ENCODE results near the gene PBX2.
"Not testable (repeated sequence)": the region's sequence is repeated elsewhere in the genome, so short reads cannot be mapped to it uniquely, and the experiment has no call there.

Gene PBX2

GRCh38 chr6:32190054-32190851 lies at the start of gene PBX2:
TSS of gene PBX2 (minus strand) at chr6:32190202. CDS start at chr6:32189915, 287 bp downstream.
- in situ Hi-C loops (cut with HindIII; ENCODE audit: low sequenced_read_pairs) = no loop called here

- in situ Hi-C loops (cut with HindIII; ENCODE audit: low sequenced_read_pairs) = no loop called here
Measured at GRCh38 chr6:32239462-32239861, 49.5 kb upstream of the PBX2 start.

GRCh38 chr6:32234934-32235333 lies 44.9 kb upstream of the PBX2 start:
- in situ Hi-C loops (cut with HindIII; ENCODE audit: low sequenced_read_pairs) = no loop called here

DNA sequence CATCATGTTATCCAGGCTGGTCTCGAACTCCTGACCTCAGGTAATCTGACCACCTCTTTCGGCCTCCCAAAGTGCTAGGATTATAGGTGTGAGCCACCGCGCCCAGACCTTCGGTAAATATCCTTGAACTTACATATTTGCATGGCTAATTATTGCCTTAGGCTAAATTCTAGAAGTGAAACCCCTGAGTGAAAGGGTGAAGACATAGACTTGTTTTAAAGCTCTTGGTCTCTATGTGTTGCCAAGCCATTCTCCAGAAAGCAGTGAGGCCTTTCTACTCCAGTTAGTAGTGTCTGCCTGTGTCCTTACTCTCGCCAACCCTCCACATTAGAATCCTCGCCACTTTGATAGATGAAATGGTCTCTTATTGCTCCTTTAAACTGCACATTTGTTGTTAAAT lies 36.4 kb upstream of the PBX2 start:
- in situ Hi-C loops (cut with HindIII; ENCODE audit: low sequenced_read_pairs) = no loop called here

GRCh38 chr6:32224696-32225095 lies 34.7 kb upstream of the PBX2 start:
- in situ Hi-C loops (cut with HindIII; ENCODE audit: low sequenced_read_pairs) = no loop called here

- in situ Hi-C loops (cut with HindIII; ENCODE audit: low sequenced_read_pairs) = no loop called here
Measured at GRCh38 chr6:32223258-32224235, 33.5 kb upstream of the PBX2 start, which contains the start of gene NOTCH4. TSS of gene NOTCH4 (minus strand) at chr6:32224067. CDS start at chr6:32223928, 139 bp downstream.

DNA sequence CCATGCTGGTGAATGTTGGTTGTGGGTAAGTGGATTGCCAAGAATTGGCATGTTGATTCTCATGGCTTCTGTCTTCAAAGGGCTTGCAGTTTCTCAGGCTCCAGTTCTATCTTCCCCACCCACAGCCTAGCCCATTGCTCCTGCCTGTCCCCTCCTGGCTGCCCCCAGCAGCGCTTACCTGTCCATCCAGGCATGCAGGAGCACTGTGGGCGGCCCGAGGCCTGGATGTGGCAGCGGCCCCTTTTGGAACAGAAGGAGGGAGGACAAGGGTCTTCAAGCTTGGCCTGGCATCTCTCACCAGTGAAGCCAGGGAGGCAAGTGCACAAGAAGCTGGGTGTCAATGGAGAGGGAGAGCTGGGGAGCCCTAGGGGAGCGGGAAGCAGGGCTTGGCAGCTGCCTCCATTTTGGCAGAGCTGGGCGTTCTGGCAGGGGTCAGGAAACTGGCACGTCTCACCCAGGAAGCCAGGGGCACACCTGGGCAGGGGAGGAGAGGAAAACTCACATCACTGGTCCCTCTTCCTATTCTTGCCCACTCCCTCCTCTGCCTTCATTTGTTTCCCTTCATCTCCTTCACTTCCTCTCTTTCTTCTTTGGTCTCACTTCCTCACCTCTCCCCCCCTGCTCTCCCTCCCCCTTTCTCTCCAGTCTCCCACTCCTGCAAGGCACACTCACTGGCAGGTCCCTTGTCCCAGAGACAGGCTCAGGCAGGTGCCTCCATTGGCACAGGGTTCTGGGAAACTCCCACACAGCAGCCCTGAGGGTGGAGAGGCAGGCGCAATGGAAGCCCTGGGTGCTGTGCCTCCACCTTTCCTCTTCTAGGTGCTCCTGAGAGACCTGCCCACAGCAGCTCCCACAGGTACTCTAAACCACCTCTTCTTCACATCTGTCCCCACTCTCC lies 32.6 kb upstream of the PBX2 start:
- in situ Hi-C loops (cut with HindIII; ENCODE audit: low sequenced_read_pairs) = no loop called here

GRCh38 chr6:32220021-32220420 lies 30.0 kb upstream of the PBX2 start:
- in situ Hi-C loops (cut with HindIII; ENCODE audit: low sequenced_read_pairs) = no loop called here

GRCh38 chr6:32218167-32218566 lies 28.2 kb upstream of the PBX2 start:
- in situ Hi-C loops (cut with HindIII; ENCODE audit: low sequenced_read_pairs) = no loop called here

GRCh38 chr6:32216998-32217397 lies 27.0 kb upstream of the PBX2 start:
- in situ Hi-C loops (cut with HindIII; ENCODE audit: low sequenced_read_pairs) = no loop called here

- in situ Hi-C loops (cut with HindIII; ENCODE audit: low sequenced_read_pairs) = no loop called here
Measured at GRCh38 chr6:32216285-32216684, 26.3 kb upstream of the PBX2 start.

GRCh38 chr6:32215617-32216016 lies 25.6 kb upstream of the PBX2 start:
- in situ Hi-C loops (cut with HindIII; ENCODE audit: low sequenced_read_pairs) = no loop called here

DNA sequence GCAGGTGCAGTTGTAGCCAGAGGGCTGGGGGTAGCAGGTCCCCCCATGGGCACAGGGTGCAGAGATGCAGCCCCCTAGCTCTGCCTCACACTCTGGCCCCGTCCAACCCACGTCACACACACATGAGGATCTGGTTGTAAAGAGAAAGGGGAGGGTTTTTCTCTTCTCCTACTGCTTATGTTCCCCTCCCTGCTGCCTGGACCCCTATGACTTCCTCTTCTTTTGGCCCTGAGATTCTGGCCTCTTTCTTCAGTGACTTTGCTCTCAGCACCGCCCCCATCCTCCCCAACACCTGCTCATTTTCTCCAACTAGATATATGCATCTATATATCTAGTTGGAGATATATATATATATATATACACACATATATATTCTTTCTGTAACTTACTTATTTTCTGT lies 24.1 kb upstream of the PBX2 start:
- in situ Hi-C loops (cut with HindIII; ENCODE audit: low sequenced_read_pairs) = no loop called here

GRCh38 chr6:32213649-32214048 lies 23.6 kb upstream of the PBX2 start:
- in situ Hi-C loops (cut with HindIII; ENCODE audit: low sequenced_read_pairs) = no loop called here

- in situ Hi-C loops (cut with HindIII; ENCODE audit: low sequenced_read_pairs) = no loop called here
Measured at GRCh38 chr6:32212076-32212760, 22.2 kb upstream of the PBX2 start.

- in situ Hi-C loops (cut with HindIII; ENCODE audit: low sequenced_read_pairs) = not testable (repeated sequence)
Measured at GRCh38 chr6:32211432-32211831, 21.4 kb upstream of the PBX2 start.

DNA sequence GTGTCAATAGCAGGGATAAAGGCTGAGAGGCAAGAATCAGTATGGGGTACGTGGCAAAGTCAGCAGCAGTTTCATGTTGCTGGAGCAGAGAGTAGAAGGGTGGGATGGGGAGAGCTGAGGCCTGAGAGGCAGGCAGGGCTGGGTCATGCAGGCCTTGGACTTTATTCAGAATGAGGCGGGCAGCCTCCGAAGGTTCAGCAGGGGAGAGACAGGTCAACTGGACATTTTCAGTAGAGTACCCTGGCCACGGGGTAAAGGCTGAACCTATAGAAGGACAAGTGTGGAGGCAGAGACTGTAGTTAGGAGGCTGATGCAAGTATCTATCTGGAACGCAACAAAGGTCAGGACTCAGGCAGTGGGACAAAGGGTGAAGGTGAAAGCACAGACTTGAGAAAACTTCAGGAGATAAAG lies 20.2 kb upstream of the PBX2 start:
- in situ Hi-C loops (cut with HindIII; ENCODE audit: low sequenced_read_pairs) = no loop called here

GRCh38 chr6:32208996-32209395 lies 19.0 kb upstream of the PBX2 start:
- in situ Hi-C loops (cut with HindIII; ENCODE audit: low sequenced_read_pairs) = no loop called here

DNA sequence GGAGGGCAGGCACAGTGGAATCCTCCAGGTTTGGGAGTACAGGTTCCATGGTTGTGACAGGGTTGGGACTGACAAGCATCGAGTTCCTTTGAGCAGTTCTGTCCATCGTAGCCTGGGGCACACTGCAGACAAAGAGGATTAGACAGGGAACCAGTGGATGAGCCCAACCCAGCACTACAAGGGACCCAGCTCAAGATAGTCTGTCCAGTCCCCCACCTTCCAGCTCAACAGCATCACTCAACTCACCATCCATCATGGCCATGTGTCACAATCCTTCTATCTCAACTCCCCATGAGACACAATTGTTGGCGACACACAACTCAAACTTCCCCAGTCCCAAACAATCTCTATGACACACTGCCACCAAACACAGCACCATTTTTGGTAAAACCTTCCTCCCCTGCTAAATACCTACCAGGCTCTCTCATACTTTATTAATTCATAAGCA lies 14.3 kb upstream of the PBX2 start:
- in situ Hi-C loops (cut with HindIII; ENCODE audit: low sequenced_read_pairs) = no loop called here
